BJ (cell line): ENCODE data around the gene ACYP2. TPM values are rescaled to one million over a fixed set of nuclear protein-coding genes. Genes with fewer than 3 reads are reported as not detected.
A peak's percentile ranks its signal among the peaks of the same experiment; 100 is the strongest.

Experiments used
- CTCF ChIA-PET: fragments of 350-600 bp; formaldehyde crosslinking; extraction: SDS; loops from one replicate; lab custom pipeline; 2021; ENCODE audit warnings: antibody characterized with exemption, inconsistent platforms; lab: Yijun Ruan, JAX
- POLR2A ChIA-PET: fragments of 300-600 bp; sonication (Branson Sonifier 250); formaldehyde crosslinking; extraction: SDS; loops from one replicate; lab custom pipeline; 2021; ENCODE audit warnings: antibody characterized with exemption; lab: Charles Lee
- DNase-seq: peaks from one replicate; pipeline ENCODE4 v3.0.0-alpha.2; 2011; ENCODE audit warnings: low read depth
- H3K27me3 ChIP-seq: 2 replicates; pipeline ENCODE4 v1.6.0; 2011; ENCODE audit warnings: low read length; ENCODE audit not compliant: control insufficient read depth, insufficient read depth
- H3K36me3 ChIP-seq: 2 replicates; pipeline ENCODE4 v1.5.1; 2011; ENCODE audit warnings: low read length; ENCODE audit not compliant: control insufficient read depth, insufficient read depth
- H3K4me3 ChIP-seq: 2 replicates; pipeline ENCODE4 v1.5.1; 2011; ENCODE audit warnings: low read depth, mild to moderate bottlenecking, control low read depth, low read length
- CTCF ChIP-seq: IDR thresholded peaks from 2 replicates; pipeline ENCODE4 v1.5.1; 2011; ENCODE audit warnings: low read depth, mild to moderate bottlenecking, control low read depth, inconsistent platforms, low read length, moderate library complexity; ENCODE audit not compliant: insufficient read depth
- polyA plus RNA-seq: library from polyadenylated mRNA; depleted of rRNA; stranded (reverse); fragments of >200 nt; gene quantifications from 2 replicates; pipeline ENCODE4 v1.2.3, GENCODE V29; 2011

The ACYP2 gene
- polyA plus RNA-seq, 1 experiment = 7.0 TPM

DNA sequence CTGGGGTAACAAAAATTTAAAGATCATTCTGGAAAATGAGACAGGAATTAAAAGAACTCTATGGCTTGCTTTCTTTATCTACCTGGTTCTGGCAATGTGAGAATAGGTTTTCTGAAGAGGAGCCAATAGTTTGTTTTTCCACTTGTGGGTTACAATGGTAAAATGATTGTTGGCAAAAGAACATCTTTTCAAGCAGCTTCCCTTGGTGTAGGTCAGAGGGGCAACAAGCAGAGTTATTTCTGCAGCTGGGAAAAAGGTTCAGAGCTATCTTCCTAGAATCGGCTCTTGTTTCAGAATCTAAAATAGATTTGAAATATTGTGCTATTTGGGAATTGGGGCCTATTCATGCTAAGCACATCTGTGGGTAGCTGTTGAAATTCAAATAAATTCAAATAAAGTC, 152.2 kb downstream of the ACYP2 start:
- Histone ChIP-seq H3K36me3 (no peaks in the 10 kb centered on the region), H3K27me3 (no peaks in the 10 kb centered on the region), H3K4me3 (no peak overlapping the region)
- DNase-seq = no peak
- TF ChIP-seq CTCF = no peak
- ChIA-PET CTCF (interaction anchor here (1.4 kb wide), 1 partner anchor 33 kb away, joined by 3 read pairs; no protein-coding TSS in a partner anchor), POLR2A (no interaction called here)

DNA sequence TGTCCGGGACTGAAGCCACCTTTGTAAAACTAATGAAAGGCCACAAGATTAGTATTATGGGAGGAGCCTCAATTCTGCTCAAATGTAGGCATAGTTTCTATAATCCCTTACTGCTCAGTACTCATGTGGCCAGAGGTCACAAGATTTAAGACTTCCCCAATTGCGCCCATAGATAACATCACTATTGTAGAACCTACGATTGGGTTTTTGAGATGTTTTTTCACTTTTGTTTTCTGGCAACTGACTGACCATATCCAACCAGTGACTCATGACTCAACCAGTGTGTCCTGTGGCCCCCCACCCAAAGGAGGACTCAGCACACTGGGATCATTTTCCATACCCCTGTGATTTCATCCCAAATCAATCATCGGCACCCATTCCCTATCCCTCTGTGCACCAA, 155.8 kb downstream of the ACYP2 start:
- Histone ChIP-seq H3K27me3 (no peaks in the 10 kb centered on the region), H3K36me3 (no peaks in the 10 kb centered on the region), H3K4me3 (no peak overlapping the region)
- POLR2A ChIA-PET = no interaction called here
- TF ChIP-seq CTCF = no peak
- no peak for DNase-seq
- CTCF ChIA-PET = no interaction called here

DNA sequence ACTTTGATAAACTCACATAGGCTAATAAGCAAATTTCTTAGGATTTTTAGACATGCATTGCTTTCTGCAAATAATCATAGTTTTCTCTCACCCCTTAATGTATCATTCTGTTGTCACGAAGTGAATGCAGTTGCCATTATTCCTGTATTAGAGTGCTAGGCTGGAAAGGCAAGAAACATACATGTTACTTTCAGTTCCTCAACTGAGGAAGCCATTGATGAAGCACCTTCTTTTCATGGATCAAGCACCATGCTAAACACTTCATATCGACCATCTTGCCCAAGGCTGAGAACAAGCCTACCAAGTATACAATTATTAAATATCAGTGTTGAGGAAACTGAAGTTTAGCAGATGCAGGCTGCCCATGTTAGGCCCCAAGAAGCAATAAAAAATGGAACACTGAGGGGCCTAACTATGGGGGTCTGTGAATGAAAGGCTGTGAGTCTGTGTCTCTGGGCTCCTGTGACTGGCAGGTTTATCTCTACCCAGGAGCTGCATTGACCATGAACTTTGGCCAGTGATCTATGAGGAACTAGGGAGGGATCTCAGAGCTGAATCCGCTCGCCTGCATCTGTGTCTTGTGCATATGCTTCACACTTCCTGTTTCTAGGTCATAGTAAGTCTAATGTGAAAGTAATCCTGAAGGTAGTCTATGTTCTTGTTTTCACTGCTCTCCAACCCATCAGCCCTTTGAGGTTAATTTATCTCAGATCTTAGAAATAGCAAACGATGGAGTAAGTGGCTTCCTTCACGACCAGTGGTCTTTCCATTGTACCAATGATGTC, 156.6 kb downstream of the ACYP2 start:
- DNase-seq = no peak
- no peak for TF ChIP-seq CTCF
- Histone ChIP-seq H3K4me3 (no peak overlapping the region), H3K36me3 (no peaks in the 10 kb centered on the region), H3K27me3 (no peaks in the 10 kb centered on the region)
- POLR2A ChIA-PET = no interaction called here
- CTCF ChIA-PET = interaction anchor here (1.0 kb wide), 2 partner anchors 12 to 499 kb away, joined by 3 read pairs; no protein-coding TSS in a partner anchor

DNA sequence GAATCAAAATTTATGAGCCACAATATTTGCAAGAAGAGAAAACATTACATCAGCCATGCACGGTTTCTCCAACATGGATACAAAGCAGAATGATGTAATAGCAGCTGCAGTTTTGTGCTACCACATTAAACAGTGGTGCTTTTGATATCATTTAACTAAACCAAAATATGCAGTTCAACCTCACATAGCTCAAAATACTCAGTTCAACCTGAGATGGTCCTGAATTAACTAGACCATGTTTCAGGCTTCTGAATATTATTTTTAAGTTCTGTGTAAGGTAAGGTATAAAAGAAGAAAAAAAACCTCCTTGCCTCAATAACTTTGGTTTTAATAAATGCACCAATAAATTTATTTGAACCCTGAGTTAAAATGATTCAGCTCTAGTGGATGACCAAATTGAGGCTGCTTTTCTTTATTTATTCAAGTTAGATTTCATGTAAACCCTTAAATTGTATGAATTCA, 159.4 kb downstream of the ACYP2 start:
- ChIA-PET CTCF (no interaction called here), POLR2A (no interaction called here)
- DNase-seq = peak; percentile 33

More for the DNA sequence above, 159.4 kb downstream of the ACYP2 start:
- Histone ChIP-seq H3K36me3 (no peaks in the 10 kb centered on the region), H3K27me3 (no peaks in the 10 kb centered on the region), H3K4me3 (no peak overlapping the region)
- TF ChIP-seq CTCF = no peak
